HepG2 (cell line): ENCODE results near the gene MICAL3. TPM values are rescaled to one million over a fixed set of nuclear protein-coding genes. Genes with fewer than 3 reads are reported as not detected.

ENCODE experiments used
- ARNT2 ChIP-seq: sonication (generic); formaldehyde crosslinking; IDR thresholded peaks from 2 replicates; pipeline ENCODE4 v1.8.0; 2022; ENCODE audit warnings: mild to moderate bottlenecking, low read depth, missing genetic modification reagents, moderate library complexity
- BORCS8-MEF2B ChIP-seq: sonication (generic); formaldehyde crosslinking; IDR thresholded peaks from 2 replicates; pipeline ENCODE4 v1.8.0; 2022; ENCODE audit warnings: mild to moderate bottlenecking, missing genetic modification reagents
- CBX5 ChIP-seq: sonication (generic); formaldehyde crosslinking; IDR thresholded peaks from 2 replicates; pipeline ENCODE4 v1.4.0; 2020; ENCODE audit warnings: missing genetic modification reagents, borderline replicate concordance
- FOXO1 ChIP-seq: sonication (generic); formaldehyde crosslinking; IDR thresholded peaks from 2 replicates; pipeline ENCODE4 v1.4.0; 2020; ENCODE audit warnings: missing genetic modification reagents
- HDAC1 ChIP-seq: sonication (generic); formaldehyde crosslinking; IDR thresholded peaks from 2 replicates; pipeline ENCODE4 v1.5.1; 2020; ENCODE audit warnings: mild to moderate bottlenecking, missing genetic modification reagents
- JARID2 ChIP-seq: sonication (generic); formaldehyde crosslinking; IDR thresholded peaks from 2 replicates; pipeline ENCODE4 v1.8.1; 2023; ENCODE audit warnings: missing genetic modification reagents, inconsistent platforms; ENCODE audit not compliant: insufficient replicate concordance
- KLF13 ChIP-seq: sonication (generic); formaldehyde crosslinking; IDR thresholded peaks from 2 replicates; pipeline ENCODE4 v1.4.0; 2020; ENCODE audit warnings: mild to moderate bottlenecking, missing genetic modification reagents
- NR2C2 ChIP-seq: sonication (generic); formaldehyde crosslinking; IDR thresholded peaks from 2 replicates; pipeline ENCODE4 v1.4.0; 2020; ENCODE audit warnings: missing genetic modification reagents, mild to moderate bottlenecking, moderate library complexity, borderline replicate concordance
- PCBP2 ChIP-seq: fragments of 200-400 bp; formaldehyde crosslinking; optimal IDR thresholded peaks from 2 replicates; pipeline ENCODE3; 2018; ENCODE audit warnings: low read length, low read depth; ENCODE audit not compliant: poor library complexity, severe bottlenecking
- PRDM10 ChIP-seq: sonication (generic); formaldehyde crosslinking; IDR thresholded peaks from 2 replicates; pipeline ENCODE4 v1.4.0; 2020; ENCODE audit warnings: low read depth, missing genetic modification reagents
- ZNF362 ChIP-seq: sonication (generic); formaldehyde crosslinking; IDR thresholded peaks from 2 replicates; pipeline ENCODE4 v1.4.0; 2020; ENCODE audit warnings: missing genetic modification reagents, mild to moderate bottlenecking, borderline replicate concordance
- ZNF432 ChIP-seq: sonication (generic); formaldehyde crosslinking; IDR thresholded peaks from 2 replicates; pipeline ENCODE4 v1.5.0; 2020; ENCODE audit warnings: missing genetic modification reagents, mild to moderate bottlenecking, borderline replicate concordance
- polyA plus RNA-seq, 8 experiments: library from polyadenylated mRNA; depleted of rRNA in 3 of 8; stranded (reverse) in 7 of 8; unstranded in 1 of 8; fragments of >200 nt; fragmentation: Illumina TruSeq in 4 of 8; extraction: Trizol in 4 of 8; gene quantifications; 2 replicates each; pipeline versions ENCODE4 v1.2.1 to v1.2.3, GENCODE V29; 2011 to 2016; ENCODE audit warnings: low read depth in 4 of 8, missing spikeins in 1 of 8, mixed read lengths in 1 of 8; ENCODE audit not compliant: insufficient read depth in 1 of 8
- total RNA-seq, 5 experiments: library from RNA; depleted of rRNA; stranded (reverse); fragments of >200 nt; fragmentation: Illumina TruSeq; extraction: Trizol; gene quantifications; 2 replicates each; pipeline ENCODE4 v1.2.3, GENCODE V29; 2016; ENCODE audit warnings: low read depth in 1 of 5
- TF ChIP-seq, protein P1 (sequence below), 2 experiments: sonication (generic) in 1 of 2; formaldehyde crosslinking in 1 of 2; IDR thresholded peaks; 2 replicates each; pipeline versions ENCODE4 v1.6.1 to v1.9.0; 2014 to 2022; ENCODE audit warnings: antibody characterized with exemption in 1 of 2, borderline replicate concordance in 1 of 2, inconsistent platforms in 1 of 2, low read depth in 1 of 2, missing genetic modification reagents in 1 of 2
- TF ChIP-seq, protein P2 (sequence below): IDR thresholded peaks from 2 replicates; pipeline ENCODE4 v1.6.1; 2016; ENCODE audit warnings: missing compliant biosample characterization, missing genetic modification reagents, borderline replicate concordance

Gene MICAL3
- total and polyA plus RNA-seq, 2 of the 13 experiments (the other 11 are each of a cell fraction or from before 2014, with no cell fraction given): 5.3 to 12.5 TPM

DNA sequence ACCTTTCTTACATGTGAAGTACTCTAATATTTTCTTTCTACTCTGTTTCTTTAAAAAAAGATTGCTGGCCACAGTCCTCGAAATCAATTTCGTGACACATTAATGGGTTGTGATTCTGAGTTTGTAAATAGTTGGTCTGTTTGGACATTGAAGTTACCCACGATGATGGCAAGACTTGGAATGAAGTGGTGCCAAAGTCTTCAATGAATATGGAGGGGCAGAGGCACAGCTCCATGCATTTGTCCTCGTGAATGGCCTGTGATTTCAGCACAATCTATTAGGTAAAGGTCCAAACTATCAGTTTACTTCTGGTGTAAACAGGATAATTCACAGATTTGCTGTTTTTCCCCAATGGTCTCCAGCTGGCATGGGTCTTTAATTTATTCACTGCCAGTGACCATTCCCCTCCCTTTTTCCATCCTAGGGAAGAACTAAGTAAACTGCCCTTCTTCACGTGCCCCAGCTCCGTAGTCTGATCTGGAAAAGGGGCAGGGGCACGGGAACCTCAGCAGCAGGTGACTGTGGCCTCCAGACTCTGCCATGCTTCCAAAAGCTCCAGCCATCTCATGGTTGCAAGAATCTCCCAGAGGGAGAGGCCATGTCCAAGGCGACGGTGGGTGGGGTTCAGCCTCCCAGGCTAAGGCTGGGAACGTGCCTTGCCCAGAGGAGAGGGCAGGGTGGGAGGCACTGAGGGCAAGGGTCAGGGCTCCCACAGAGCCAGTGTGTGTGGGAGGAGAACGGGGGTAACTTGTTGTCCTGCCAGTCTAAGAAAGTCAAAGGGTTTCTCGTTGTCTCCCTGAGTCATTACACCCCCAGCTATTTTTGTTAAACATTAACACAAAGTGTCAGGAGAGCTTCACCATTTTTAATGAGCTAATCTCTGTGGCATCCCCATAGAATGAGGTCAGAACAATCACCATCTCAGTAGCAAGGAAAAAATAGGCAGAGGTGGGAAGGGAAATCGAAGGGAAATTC lies 36.6 kb upstream of the MICAL3 start (continued):
- TF ChIP-seq, protein P1, sequence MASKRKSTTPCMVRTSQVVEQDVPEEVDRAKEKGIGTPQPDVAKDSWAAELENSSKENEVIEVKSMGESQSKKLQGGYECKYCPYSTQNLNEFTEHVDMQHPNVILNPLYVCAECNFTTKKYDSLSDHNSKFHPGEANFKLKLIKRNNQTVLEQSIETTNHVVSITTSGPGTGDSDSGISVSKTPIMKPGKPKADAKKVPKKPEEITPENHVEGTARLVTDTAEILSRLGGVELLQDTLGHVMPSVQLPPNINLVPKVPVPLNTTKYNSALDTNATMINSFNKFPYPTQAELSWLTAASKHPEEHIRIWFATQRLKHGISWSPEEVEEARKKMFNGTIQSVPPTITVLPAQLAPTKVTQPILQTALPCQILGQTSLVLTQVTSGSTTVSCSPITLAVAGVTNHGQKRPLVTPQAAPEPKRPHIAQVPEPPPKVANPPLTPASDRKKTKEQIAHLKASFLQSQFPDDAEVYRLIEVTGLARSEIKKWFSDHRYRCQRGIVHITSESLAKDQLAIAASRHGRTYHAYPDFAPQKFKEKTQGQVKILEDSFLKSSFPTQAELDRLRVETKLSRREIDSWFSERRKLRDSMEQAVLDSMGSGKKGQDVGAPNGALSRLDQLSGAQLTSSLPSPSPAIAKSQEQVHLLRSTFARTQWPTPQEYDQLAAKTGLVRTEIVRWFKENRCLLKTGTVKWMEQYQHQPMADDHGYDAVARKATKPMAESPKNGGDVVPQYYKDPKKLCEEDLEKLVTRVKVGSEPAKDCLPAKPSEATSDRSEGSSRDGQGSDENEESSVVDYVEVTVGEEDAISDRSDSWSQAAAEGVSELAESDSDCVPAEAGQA (IDR thresholded peaks at IDR 0.05; ENCODE audit: low read depth): no peak
- TF ChIP-seq, protein P1 (CRISPR knock-in tag; IDR thresholded peaks at IDR 0.05; ENCODE audit: borderline replicate concordance): no peak
- no peak for TF ChIP-seq ARNT2 (CRISPR knock-in tag)
- no peak for TF ChIP-seq KLF13
- TF ChIP-seq BORCS8-MEF2B (CRISPR knock-in tag): no peak
- TF ChIP-seq, protein P2, sequence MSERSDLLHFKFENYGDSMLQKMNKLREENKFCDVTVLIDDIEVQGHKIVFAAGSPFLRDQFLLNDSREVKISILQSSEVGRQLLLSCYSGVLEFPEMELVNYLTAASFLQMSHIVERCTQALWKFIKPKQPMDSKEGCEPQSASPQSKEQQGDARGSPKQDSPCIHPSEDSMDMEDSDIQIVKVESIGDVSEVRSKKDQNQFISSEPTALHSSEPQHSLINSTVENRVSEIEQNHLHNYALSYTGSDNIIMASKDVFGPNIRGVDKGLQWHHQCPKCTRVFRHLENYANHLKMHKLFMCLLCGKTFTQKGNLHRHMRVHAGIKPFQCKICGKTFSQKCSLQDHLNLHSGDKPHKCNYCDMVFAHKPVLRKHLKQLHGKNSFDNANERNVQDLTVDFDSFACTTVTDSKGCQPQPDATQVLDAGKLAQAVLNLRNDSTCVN: no peak; the same call in 1 of the 2 replicates
- TF ChIP-seq CBX5: no peak
- TF ChIP-seq NR2C2 (CRISPR knock-in tag): peak; percentile 65; the same call in 1 of the 2 replicates
- peak; percentile 47; the same call in 1 of the 2 replicates for TF ChIP-seq HDAC1 (CRISPR knock-in tag)
- TF ChIP-seq FOXO1 (CRISPR knock-in tag): peak; percentile 14; the same call in 1 of the 2 replicates
- no peak for TF ChIP-seq ZNF432
- no peak for TF ChIP-seq PCBP2
- no peak for TF ChIP-seq ZNF362 (CRISPR knock-in tag)
- no peak for TF ChIP-seq JARID2 (CRISPR knock-in tag)
- 0 out of 2 replicates have a peak, but pooled peaks have one; percentile 46 for TF ChIP-seq PRDM10
